HG03039 (cell line): ENCODE measurements around the gene ZBTB7A.
"Not testable (repeated sequence)": the region's sequence is repeated elsewhere in the genome, so short reads cannot be mapped to it uniquely, and the experiment has no call there.

Experiments
- ATAC-seq: cut with Tn5 transposase; IDR thresholded peaks from one replicate; pipeline ENCODE4 v1.9.1; 2021; ENCODE audit warnings: mild to moderate bottlenecking, moderate library complexity; ENCODE audit not compliant: unreplicated experiment

The ZBTB7A gene

DNA sequence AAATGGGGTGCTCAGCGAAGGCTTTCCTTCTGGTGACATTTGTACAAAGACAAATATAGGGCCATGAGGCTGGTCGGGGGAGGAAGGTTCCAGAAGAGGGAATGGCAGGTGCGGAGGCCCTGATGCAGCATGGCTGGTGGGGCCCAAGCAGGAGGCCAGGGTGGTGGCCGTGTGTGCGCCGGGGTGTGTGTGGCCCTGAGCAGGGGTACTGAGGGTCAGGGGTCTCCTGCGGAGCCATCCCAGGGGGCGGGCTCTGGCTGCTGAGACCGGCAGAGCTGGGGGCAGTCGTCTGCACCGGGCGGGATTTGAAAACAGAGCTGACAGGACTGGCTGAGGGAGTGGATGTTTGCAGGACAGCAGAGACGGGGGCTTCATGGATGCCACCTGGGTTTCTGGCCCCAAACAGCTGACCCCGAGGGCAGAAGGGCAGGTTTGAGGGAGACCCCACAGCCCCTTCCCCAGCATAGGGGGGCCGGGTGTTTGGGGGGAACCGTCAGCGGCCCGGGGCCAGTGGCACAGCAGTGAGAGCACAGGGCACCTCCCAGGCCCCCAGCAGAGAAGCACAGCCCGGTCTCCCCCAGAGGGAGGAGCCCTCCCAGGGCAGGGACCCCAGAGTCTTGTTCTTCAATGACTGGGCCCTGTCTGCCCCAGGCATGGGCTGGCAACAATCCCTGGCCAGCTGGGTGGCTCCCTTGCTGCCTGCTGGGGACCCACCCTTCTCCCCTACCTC lies 47.8 kb downstream of the ZBTB7A start:
- ATAC-seq: no peak

DNA sequence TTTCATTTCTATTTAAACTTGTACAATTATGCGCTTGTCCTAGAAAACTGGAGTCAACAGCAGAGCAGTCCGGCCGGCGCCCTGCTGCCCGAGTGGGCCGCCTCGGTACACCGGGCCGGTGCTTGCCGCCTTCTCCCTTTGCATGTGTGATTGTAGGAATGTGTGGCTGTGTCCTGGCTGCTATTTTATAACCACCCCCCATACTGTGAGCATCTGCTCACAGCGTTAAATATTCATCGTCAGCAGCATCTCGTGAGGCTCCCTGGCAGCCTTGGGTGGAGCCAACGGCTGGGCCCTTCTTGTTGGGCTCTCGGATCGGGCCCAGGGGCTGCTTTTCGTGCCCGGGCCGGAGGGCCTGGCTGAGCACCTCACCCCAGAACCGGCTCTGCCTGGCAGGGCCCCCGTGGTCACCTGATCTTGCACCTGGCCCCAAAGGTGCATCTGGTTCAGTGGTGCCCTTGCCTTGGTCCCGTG lies 48.5 kb downstream of the ZBTB7A start:
- no peak for ATAC-seq

DNA sequence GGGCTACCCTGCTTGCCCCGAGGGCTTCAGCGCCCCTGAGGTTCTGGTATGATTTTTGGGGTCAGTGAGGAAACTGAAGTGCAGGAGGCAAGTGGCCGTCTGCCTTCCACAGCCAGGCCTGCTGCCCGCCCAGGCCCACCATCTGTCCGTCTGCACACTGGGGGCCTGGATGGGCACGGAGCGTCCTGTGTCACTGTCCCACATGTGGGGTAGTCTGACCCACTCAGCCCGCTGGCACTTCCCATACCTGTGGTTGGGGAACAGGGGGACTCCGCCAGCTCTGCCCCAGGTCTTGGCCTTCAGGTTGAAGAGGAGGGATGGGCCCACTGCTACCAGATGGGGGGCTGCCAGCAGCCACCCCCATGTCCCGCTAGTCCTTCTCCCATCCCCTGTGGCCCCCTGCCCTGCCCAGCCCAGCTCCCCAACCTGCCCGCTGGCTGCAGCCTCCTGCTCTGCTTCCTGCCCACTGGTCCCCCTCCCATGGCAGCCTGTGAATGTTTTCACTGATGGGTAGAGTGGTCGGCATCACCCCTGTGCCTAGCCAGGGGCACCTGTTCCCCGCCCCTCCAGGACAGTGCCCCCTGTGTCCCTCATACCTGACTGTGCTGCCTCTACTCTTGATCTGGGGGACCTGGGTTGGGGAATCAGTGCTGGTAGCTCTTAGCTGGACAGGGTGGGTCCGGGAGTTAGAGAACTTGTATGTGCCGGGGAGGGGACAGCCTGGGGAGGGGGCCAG lies 49.6 kb downstream of the ZBTB7A start:
- no peak for ATAC-seq

DNA sequence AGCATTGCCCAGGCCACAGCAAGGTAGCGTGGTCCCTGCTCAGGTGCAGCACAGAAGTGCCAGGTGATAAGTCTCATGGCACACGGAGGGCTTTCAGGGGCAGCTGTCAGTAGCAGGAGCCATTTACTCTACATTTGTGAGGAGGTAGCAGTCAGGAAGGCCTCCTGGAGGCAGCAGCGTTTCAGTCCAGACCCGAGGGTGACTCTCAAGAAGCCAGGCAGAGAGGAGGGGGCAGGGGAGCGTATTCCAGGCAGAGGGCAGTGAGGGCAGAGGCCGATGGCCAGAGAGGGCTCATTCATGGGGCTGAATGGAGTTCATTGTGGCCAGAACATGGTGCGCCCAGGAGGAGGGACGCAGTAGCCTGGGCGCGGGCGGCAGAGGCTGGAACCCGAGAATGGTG lies 50.2 kb downstream of the ZBTB7A start:
- ATAC-seq: no peak

DNA sequence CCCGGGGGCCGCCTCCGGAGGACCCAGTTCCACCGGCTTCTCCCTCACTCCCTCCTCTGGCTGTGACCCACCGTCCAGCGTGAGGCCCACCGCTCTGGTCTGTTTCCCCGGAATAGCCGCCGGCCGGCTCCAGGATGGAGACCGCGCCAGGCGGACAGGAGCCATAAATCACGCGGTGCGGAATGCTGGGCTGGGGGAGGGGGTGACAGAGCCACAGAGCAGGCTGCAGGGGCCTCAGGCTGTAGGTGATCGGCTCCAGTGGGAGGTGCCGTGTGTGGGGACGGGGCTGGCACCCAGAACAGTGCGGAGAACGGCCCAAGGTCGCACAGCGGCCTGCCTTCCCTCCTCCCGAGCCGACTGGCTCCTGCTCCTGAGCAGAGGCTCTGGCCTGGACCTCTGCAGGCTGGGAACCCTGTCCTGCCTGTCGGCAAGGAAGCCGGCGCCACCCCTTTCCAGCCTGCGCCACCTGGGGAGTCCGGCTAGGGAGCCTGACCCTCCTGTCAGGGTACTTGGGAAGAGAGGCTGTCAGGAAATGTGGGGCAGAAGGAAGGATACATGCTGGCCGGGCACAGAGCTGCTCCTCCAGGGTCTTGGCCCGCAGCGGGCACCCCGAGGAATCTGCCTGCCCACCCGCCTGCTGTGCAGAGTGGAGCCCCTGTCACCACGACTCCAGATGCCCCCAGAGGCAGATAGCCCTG lies 50.8 kb downstream of the ZBTB7A start:
- ATAC-seq: no peak

DNA sequence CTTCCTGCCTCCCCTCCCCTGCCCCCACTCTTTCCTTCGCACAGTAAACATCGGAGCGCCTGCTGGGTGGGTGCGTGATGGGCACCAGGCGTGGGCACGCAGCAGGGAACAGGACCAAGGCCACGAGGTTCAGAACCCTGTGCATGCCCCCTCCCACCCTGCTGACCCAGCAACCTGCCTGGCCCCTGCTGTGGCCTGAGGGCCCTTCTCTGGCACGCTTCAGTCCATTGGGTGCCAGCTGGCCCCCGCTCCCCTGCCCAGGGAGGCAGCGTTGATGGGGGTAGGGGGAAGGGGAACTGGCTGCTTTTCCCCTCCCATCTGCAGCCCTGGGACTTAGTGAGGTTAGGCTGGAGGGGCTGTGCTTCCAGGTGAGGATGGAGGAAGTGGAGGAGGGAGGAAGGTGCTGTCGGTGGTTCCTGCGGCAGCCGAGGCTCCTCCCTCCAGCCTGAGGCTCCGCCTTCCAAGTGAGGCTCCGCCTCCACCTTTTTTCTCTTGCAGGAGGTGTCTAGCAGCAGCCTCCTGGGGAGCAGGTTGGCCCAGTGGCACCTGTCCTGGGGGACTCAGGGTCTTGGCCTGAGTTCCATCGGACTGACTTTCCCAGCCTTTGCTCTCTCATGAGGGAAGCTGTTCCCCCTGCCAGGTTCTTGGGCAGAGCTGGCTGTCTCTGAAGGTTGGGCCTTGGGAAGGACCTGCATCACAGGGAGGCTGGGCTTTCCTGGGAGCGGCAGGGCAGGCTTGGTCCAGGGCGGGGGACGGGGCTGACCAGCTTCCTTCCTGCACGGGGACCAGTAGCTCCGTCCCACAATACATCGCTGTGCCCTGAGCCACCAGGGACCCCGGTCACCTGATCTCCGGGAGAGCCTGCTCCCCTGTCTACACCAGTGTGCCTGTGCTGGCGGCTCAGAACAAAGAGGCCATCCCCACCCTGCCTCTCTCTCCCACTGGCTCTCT lies 51.9 kb downstream of the ZBTB7A start:
- no peak for ATAC-seq

DNA sequence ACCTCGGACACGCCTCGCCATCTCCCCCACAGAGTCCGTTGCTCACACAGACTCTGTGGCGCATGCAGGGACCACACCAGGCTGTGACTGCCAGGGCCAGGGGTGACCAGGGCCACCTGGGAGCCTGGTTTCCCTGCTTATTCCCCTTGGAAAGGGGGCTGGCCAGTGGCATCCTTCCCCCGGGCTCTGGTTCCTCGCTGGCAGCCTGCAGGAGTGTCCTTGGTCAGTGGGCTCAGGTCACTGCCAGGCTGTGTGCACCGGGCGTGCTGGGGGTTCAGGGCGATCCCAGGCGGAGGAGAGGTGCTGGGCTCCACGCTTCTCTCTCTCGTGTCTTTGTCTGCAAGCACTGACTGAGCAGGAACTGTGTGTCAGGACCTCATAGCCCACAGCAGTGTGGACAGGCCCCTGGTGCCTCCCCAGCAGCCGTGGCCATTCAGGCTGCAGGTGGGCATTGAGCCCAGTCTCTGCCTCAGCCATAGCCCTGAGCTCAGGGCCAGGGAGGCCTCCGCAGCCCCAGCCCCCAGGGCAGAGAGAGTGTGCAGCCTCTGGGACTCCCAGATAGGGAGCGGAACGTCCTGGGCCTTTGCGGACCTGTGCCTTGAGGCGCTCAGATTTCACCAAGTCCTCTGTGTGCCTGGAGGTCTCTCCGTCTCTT lies 52.7 kb downstream of the ZBTB7A start:
- ATAC-seq: no peak

DNA sequence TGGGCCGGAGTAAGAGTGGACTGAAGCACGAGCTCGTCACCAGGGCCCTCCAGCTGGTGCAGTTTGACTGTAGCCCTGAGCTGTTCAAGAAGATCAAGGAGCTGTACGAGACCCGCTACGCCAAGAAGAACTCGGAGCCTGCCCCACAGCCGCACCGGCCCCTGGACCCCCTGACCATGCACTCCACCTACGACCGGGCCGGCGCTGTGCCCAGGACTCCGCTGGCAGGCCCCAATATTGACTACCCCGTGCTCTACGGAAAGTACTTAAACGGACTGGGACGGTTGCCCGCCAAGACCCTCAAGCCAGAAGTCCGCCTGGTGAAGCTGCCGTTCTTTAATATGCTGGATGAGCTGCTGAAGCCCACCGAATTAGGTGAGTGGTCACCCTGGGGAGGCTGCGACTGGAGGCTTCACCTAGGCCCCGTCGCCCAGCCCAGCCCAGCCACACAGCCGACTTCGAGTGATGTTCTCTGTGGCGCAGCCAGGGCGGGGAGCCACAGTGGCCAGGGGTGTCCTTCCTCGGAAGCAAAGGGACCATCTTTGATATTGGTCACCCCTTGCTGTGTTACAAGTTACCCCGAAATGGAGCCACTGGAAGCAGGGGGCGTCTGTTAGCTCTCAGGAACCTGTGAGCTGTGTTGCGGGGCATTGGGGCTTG lies 53.6 kb downstream of the ZBTB7A start:
- no peak for ATAC-seq

DNA sequence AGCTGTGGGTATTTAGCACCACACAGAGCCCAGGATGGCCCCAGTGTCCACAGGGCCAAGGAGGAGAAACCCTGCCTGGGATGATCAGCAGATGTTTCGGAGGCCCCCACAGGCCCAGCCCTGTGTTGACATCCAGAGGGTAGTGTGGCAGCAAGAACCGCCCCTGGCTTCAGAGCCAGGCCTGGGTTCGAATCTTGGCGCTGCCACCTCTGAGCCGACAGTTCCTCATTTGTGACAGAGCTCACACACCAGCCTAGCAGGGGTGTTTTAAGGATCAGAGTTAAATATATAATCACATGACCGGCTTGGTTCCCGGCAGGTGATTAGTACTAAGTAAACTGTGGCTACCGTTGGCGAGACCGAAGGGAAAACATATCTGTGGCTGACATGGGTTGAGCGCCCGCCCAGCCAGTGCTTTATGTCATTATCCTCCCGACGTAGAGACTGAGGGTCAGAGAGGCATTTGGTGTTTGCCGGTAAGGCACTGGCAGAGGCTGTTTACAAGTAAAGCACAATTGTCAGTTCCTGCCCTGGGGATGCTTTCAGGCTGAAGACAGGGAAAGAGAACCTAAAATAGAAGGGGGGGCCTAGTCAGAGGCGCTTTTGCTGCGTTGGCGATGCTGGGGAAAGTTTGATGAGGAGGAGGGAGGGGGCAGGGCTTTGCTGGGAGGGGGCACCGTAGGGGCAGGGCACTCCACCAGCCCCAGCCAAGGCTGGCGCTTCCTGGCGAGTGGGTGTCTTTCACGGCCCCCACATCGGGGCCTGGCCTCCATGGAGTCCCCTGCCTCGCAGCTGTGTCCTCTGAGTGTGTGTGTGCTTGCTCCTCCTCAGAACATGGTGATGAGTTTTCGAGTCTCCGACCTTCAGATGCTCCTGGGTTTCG lies 54.4 kb downstream of the ZBTB7A start:
- no peak for ATAC-seq

DNA sequence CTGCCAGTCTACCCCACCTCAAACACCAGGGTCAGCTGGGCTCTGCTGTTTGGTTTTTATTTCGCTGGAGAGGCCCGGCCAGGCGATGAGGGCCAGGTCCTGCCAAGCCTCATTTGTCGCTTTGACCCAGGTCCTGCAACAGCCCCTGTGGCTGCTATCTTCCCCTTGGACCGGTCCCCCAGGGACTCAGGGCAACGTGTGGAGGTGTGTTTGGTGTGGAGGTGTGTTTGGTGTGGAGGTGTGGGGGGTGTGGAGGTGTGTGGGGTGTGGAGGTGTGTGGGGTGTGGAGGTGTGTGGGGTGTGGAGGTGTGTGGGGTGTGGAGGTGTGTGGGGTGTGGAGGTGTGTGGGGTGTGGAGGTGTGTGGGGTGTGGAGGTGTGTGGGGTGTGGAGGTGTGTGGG lies 55.3 kb downstream of the ZBTB7A start:
- not testable (repeated sequence) for ATAC-seq

DNA sequence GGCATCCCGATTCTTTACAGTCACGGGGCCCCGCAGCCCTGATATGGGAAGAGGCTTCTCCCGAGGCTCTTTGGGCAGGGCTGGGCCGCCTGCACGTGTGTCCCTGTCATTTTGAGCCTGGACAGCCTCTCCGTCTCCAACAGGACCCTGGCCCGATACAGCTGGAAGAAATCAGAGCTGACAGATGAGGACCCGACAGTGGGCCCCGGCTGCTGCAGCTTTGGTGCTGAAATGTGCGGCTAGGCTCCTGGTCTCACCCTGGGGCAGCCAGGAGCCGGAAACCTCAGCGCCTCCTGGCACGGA lies 55.9 kb downstream of the ZBTB7A start:
- ATAC-seq: no peak

DNA sequence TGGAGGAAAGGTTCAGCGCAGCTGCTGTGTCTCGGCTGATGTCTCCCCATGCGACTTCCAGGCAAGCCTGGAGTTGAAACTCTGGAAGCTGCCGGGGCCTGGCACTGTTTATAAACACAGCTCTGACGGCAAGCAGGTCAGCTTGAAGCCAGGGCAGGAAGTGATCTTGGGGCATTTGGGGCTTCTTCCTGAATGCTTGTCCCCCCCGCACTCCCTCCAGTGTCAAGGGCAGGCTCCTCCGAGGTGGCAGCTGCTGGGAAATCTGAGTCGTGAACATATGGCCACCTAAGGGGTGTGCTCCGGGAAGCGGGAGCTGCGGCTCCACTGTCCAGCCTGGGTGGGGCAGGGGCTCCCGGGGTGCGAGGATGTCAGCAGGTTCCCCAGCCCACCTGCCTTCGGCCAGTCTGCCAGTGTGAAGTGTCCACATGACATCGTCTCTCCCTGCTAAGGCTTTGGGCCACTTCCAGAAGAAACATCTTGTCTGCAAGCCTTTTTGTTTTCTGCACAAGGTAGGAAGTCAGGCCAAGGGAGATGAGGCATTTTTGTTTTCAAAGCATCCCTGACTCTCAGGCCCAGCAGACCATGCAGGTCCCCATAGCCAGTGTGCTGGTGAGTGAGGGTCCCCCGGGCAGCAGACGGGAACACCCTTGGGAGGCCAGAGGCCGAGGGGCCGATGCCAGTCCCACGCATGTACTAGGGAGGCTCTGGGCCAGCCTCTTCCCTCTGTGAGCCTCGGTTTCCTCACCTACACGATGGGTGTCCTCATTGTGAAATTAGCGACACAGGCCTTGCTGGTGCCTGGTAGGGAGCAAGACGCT lies 56.5 kb downstream of the ZBTB7A start:
- ATAC-seq: no peak

DNA sequence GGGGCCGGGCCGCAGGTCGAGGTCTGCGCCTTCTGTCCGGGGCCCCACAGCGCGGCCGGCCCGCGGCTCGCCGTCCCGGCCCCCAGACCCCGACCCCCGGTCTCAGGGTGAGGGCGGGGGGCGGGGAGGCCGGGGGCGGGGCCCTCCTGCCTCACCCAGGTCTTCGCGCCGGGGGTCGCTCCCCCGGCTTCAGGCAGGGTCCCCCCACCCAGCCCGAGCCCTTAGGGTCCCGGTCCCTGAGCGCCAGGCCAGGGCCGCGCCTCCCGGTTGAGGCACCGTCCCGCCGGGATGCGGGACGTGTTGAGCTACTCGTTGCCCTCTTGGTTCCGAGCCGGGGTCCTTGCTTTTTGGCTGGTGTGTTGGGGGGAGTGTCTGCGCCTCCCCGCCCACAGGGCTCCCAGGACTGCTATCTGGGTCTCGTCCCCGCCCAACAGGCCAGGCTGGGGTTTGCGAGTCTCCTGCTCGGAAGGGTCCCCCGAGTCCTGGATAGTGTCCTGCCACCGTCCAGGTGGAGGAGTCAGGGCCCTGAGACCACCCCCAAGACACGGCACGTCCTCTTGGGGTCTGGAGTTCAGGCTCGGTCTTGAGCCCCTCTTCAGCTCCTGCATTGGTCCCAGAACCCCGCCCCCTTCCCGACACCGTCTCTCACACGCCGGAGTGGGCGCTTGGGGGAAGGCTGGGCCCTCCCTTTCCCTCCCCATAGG lies 58.7 kb downstream of the ZBTB7A start:
- ATAC-seq: peak; percentile 5

DNA sequence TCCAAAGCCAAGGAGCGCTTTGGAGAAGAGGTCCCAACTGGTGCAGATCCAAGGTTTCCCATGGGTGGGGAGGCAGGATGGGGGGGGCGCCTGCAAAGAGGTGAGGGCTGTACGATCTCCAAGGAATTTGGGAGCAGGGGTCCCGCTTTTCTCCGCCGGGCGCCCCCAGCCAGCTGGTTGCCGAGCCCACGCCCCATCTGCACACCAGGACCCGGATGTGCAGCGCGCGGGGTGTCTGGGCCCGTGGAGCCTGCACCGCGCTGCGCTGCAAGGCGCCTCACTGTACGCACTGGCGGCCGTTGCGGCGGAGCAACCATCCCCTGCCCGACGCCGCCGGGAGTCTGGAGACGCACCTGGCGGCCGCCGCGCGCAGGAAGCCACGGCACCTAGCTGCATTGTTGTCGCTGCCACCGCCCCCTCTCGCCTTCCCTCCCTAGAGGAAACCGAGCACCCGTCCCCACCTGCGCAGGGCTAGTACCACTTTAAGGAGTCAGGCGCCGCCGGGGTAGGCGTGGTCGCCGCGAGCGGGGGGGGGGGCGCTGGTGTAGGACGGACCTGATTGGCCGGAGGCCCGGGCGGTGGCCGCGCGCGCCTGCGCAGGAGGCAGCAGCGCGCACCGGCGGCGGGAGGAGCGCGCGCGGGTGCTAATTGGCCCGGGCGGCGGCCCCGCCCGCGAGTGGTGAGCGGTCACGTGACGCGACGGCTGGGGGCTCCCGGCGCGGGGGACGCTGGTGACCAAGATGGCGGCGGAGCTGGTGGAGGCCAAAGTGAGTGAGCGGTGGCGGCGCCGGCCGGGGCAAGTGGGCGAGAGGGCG lies 59.5 kb downstream of the ZBTB7A start, which contains the start of gene PIAS4:
TSS of gene PIAS4 (plus strand) at position 716 of the 815 bp plus-strand sequence. CDS start at position 741, 25 bp downstream.
- peak; percentile 73 for ATAC-seq

DNA sequence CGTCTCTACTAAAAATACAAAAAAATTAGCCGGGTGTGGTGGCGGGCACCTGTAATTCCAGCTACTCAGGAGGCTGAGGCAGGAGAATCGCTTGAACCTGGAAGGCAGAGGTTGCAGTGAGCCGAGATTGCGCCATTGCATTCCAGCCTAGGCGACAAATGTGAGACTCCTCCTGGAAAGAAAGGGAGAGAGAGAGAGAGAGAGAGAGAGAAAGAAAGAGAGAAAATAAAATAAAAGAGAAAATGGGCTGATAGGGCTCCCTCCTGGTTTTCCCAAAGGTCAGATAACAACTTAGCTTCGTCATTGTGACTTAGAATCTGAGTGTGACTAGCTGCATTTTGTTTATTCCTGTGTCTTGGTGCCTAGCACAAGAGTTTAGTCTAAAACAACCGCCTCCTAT lies 61.3 kb downstream of the ZBTB7A start:
- ATAC-seq: not testable (repeated sequence)

DNA sequence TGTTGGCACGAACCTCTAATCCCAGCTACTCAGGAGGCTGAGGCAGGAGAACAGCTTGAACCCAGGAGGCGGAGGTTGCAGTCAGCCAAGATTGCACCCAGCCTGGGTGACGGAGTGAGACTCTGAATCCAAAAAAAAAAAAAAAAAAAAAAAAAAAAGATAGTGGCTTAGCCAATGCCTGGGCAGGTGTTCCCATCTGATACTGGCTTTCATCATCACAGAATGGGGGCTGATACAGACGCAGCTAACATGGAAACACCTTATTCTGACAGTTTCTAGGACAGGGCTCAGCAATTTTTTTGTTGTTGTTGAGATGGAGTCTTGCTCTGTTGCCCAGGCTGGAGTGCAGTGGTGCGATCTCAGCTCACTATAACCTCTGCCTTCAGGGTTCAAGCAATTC lies 65.9 kb downstream of the ZBTB7A start:
- ATAC-seq: not testable (repeated sequence)
